ENCODE measurements around the gene CRELD2.
"Not testable (repeated sequence)": the region's sequence is repeated elsewhere in the genome, so short reads cannot be mapped to it uniquely, and the experiment has no call there.

CRELD2 gene

DNA sequence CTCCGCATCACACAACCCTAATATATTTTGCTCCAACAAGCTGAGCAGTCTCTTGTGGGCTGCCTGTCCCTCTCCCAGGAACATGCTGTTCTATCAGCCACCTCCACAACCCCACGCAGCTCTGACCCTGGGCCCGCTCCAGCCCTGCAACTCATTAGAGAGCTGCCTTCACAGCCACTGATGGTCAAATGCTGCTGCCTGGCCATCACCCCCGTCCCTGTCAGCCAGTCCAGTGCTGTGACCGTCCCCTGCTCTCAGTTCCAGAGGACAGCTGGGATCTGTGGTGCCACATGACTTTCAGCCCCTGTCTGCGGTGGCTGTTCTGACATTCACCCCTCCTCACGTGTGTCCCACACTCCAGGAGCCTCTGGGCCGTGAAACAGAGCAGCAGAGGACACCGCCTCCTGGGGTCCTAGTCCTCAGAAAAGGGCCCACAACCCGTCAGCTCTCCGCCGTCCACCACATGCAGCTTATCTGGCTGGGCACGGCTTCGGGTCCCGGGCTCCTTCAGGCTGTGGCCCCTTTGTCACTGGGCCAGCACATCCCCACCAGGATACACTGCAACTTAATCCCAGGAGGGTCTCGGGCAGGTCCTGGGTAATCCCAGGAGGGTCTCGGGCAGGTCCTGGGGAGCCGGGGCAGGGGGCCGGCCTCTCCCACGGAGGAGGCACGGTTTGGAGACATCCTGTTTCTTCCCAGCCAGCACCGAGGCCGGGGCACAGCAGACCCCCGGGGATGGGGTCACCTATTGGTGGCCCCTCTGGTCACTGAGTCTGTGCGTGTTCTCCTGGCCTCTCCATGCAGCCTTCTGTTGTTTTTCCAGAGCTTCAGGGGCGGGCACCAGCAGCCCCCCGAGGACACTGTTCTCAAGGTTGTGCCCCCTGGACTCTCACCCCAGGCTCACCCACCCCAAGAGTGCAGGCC is 15.1 kb downstream of the CRELD2 start:
- no peak for DNase-seq

DNA sequence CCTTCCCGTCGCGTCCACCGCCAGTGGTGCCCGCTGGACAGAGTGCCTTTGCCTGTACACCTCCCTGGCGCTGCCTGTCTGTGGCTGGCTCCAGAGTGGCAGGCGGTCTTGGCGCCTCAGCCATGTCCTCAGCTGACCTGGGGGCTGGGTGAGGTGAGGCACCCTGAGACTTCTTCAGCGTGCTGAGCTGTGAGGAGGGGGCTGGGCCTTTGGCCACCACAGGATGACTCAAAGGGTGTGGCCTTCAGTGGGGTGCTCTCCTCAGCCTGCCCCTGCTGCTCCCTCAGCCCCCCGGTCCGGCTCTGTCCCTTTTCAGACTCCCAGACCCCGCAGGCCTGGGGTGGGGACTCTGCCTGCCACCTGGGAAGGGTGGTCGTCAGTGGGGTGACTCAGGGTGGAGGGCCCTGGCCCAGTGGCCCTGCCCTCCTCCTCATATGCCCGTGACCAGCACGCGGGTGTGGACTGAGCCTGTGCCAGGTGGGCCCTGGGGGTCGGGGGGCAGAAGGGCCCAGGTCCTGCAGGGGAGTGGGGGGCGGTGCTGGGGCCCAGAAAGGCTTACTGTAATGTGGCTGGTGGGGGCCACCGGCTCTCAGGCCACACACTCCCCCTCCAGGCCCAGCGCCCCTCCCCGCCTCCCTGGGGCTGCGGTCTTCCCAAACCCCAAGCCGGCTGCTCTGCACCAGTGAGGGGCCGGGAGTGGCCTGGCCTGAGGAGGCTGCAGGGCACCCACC is 15.9 kb downstream of the CRELD2 start:
- DNase-seq: peak in 1 of 2 experiments; percentile 15

DNA sequence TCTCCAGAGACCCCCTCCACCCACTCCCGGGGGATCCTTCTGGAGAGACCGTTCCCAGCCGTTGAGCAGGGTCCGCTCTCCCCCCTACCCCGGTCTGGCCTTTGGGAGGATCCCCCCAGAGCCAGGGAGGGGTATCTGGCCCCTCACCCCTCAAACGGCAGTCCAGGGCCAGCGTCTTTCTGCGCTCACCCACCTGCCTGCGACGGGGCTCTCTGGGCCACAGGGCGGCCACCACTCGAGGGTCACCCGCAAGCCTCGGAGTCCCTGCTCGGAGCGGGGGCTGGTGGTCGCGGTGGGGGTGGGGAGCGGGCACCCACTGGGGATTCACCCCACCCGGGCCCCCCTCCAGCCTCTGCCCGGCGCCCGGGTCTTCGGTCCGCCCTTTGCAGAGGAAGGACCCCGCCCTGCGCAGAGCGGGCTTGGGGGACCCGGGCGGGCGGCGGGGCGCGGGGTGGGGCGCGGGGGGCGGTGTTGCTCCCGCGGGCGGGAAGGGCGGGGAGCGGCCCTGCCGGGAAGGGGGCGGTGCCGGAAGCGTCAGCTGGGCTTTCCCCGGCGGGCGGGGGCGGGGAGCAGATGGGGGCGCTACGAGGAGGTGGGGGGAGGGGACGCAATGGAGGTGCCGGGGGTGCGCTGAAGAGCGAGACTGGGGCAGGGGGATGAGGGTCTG is 16.6 kb downstream of the CRELD2 start:
- DNase-seq: peak in 1 of 2 experiments; percentile 69

DNA sequence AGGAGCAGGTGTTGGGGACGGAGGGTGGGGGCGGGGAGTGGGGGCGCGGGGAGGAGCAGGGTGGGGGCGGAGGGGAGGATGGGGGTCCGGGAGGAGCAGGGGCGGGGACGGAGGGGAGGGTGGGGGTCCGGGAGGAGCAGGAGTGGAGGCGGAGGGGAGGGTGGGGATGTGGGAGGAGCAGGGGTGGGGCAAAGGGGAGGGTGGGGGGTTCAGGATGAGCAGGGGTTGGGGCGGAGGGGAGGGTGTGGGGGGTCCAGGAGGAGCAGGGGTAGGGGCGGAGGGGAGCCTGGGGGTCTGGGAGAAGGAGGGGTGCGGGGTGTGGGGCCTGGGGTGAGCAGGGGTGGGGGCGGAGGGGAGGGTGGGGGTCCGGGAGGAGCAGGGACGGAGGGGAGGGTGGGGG is 17.1 kb downstream of the CRELD2 start:
- DNase-seq: peak in 1 of 2 experiments; percentile 47

DNA sequence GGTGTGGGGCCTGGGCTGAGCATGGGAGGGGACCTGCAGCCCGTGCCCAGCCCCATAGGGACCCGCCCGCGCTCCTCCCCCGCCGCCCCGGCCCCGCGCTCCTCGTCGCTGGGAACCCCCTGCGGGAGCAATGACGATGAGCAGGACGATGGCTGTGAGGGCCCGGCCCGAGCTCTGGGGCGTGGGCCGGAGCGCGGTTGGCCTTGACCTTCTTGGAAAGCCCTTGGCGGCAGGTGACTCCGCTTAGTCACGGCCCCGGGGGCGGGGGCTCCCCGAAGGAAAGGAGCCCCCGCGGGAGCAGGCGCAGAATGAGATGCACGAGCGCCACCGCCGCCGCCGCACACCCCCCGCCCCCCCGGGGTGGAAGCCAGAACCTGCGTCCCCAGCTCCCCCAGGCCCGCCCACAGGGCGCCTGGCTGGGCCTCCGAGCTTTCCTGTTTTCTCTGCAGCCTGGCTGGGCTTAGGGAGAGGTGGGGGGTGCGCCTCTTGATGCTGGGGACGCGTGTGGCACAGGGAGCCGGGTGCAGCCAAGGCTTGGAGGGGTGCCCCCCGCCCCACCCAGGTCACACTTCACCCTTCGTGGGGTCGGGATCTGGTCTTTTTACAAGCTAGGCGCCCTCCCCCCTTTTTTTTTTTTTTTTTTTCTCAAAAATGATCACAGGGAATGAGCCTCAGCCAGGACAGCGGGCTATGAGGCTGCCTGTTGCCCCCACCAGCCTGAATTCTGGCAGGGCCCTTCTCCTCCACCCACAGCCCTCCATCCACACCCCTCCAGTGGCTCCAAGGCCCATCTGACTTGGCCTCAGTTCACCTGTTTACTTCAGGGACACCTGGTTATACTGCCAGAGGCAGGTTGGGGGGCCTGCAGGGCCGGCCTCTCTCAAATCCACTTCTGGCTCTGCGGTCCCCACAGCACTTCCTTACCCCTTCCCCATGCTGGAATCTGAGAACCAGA is 17.9 kb downstream of the CRELD2 start:
- DNase-seq: peak; percentile 18 to 68

DNA sequence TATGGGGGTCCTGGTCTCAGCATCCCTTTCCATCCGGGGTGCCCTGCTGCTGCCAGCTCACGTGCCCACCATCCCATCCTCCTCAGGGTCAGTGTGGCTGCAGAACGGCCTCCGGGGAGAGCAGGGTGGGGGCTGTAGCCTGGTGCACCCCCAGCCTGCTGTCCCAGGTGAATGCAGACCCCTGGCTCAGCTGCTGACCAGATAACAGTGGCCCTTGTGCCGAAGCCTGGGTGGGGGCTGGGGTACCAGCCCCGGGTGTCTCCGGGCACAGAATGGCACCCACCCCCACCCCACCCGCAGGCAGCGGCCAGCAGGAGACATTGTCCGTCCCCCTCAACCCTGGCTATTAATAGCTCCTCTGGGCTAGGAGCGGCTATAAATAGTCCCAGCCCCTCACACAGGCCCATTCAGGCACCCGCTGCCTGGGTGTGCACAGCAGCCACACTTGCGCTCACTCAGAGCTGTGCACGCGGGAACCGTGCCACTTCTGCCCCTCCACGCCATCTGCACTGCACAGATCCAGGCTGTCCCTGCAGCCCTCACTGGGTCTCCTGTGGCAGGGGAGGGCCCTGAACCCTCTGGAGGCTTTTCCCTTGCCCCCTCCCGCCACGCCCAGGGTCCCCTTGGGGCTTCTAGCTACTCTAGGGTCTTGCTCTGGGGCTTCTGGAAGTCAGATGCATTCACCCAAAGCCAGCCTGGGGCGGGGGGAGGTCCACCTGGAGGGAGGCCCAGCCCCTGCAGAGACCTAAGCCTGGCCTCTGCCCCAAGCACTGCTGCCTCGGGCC is 18.7 kb downstream of the CRELD2 start:
- DNase-seq: peak in 1 of 2 experiments; percentile 65

DNA sequence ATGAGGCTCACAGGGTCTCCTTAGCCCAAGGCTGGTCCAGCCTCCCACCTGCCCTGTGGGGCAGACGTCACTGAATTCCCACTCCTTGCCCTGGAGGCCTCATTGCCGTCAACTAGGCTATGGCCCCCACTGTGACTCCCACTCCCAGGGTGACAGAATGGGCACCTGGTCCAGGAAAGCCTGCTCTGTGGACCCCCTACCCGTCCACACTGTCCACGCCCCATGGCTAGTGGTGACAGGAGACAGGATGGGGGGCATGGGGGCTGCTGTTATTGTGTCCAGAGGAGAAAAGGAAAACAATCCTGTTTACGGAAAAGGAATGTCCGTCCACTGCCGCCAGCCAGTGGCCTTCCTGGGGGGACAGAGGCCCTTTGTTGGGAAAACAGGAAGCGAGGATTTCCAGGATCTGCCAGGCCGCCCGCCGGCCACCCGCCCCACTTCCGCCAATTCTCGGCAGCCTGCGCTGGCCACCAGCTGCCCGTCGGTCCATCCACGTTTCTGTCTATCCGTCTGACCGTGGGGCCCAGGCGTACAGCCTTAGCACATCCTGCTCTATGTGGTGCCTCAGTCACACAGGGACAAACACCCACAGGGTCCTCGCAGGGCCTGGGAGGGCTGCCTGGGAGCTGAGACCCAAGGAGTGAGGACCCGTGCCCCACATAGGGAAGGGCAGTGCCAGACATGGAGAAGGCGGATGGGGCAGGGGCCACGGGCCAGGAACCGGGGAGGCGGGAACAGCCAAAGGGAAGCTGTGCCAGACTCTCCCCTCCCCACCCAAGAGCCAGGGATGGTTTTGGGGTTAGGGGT is 19.5 kb downstream of the CRELD2 start:
- DNase-seq: no peak

DNA sequence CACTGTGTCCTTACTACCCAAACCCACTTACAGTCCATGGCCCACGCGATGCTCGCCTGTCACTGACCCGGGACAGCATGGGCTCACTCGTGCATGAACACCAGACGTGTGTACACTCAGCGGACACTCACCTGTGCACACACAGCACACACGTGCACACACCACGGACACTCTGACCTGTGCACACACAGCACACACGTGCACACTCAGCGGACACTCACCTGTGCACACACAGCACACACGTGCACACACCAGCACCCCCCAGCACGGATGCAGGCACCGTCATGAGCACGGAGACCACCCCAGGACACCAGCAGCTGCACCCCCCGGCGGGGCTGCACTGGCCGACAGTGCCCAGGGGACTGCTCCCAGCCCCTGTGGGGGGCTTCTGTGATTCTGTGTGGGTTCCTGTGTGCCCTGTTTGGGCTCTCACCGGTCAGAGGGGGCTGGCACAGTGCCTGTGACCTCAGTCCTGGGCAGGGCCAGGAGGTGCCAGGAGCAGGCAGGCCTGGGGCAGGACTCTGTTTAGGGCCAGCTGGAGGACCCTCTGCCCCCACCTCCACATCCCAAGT is 20.2 kb downstream of the CRELD2 start:
- DNase-seq: no peak

DNA sequence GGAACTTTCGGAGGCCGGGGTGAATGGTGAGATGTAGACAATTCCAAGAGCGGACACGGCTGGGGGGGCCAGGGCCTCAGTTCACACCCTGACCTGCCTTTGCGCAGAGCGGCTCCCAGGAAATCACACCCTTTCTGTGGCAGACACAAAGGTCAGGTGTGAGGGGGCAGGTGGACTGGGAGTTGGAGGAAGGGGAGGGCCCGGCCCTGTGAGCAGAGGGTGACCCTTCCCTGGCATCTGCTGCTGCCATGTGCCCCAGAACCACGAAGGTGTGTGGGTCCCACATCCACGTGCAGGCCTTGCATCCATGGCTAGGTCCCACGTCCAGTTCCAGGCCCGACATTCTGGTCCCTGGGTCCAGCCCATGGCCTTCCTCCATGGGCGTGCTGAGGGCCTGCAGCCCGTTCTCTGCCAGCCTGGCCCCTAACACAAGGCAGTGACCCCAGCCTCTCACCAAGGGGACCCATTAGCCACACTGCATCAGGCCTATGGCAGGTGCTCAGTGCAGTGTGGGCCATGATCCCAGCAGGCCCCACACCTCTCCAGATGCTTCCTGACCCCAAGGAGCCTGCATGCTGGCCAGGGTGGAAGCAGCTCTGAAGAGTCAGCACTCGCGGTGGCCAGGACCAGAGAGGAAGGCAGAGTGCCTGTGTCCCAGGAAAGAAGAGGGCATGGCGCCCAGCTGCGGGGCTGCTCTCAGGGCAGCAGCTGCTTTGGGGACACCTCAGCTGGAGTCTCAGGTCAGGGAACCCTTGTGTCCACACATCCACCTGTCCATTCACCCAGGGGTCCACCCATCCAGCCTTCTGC is 23.3 kb downstream of the CRELD2 start:
- no peak for DNase-seq

DNA sequence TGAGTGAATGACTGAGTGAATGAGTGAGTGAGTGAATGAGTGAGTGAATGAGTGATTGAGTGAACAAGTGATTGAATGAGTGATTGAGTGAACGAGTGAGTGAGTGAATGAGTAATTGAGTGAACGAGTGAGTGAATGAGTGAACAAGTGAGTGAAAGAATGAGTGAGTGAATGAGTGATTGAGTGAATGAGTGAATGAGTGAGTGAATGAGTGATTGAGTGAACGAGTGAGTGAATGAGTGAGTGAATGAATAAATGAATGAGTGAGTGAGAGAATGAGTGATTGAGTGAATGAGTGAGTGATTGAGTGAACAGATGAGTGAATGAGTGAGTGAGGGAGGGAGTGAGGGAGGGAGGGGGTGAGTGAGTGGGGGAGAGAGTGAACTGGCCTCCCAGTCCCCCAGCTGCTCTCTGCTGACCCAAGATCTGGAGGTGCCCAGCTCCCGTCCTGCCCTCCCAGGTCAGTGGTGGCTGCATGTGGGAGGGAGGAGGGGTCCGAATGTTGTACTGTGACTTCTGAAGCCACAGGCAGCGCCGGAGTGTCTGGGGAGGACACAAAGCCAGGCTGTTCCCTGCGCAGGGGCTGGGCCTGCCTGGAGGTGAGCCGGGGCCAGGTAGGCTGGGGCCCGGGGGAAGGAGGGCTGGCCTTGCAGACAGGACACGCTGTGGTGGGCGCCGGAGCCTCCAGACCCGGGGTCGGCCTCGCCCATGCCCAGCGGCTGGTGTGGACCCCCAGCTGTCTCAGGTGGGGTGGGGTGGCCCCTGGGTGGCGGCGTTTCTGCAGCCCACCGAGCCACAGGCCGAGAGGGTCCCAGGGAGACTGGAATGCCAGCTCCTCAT is 24.4 kb downstream of the CRELD2 start:
- DNase-seq: no peak

DNA sequence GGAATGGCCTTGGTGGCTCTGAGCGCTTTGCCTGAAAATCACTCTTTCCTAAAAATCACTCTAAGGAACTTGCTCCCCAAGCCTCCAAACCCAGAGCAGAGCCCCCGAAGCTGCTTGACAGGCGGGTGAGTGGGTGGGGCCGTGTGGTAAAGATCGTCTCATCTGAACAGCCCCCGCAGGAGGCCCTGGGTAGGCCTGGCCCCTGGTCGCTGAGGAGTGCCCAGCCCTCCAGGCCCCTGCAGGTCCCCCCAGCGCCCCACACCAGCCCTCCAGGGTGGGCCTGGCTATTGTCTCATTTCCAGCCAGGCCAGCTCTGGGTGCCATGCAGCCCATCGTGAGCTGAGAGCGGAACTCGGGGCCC is 25.0 kb downstream of the CRELD2 start:
- DNase-seq: no peak

DNA sequence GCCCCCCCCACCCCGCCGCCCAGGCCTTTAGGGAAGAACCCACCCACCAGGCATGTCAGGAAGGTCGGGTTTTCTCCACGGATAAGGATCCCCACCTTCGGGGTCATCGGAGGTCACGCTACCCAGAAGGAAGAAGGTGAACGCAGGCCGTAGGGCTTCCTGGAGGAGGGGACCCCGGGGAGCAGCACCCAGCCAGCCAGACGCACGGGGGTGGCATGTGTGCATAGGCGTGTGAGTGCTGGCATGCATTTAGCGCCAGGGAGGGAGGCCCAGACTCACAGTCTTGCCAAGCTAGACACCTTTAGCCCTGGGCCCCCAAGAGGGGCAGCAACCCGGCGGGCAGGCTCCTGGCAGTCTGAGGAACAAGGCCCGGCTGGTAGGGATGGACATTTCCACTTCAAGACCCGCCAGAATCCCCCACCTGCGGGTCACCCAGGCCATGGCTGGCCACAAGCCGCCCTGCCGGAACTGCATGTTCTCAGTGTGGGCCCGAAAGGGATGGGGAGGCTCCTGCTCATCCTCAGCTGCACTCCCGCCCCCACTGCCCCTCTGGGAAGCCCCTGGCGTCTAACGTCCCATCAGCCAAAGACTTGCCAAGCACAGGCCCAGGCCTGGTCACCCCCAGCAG is 25.5 kb downstream of the CRELD2 start:
- no peak for DNase-seq

DNA sequence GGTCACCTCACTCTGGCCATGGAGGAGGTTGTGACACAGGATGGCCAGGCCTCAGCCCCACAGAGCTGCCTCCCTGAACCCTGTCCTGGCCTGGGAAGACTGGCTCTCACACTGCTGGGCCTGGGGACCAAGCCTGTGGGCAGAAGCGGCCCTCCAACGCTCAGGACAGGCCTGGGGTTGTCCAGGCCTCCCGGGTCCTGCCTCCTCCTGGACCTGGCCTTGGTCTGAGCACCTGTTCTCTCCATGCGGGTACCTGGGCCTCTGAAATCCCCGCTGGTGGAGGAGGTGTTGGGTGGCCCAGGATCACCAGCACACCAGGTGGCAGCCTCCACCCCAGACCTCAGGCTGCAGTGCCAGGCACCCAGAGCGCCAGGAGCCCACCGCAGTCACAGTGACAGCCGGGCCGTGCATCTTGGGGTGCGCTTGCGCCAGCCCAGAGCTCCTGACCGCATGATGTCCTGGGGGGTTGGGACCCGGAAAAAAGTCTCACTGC is 26.0 kb downstream of the CRELD2 start:
- DNase-seq: no peak

DNA sequence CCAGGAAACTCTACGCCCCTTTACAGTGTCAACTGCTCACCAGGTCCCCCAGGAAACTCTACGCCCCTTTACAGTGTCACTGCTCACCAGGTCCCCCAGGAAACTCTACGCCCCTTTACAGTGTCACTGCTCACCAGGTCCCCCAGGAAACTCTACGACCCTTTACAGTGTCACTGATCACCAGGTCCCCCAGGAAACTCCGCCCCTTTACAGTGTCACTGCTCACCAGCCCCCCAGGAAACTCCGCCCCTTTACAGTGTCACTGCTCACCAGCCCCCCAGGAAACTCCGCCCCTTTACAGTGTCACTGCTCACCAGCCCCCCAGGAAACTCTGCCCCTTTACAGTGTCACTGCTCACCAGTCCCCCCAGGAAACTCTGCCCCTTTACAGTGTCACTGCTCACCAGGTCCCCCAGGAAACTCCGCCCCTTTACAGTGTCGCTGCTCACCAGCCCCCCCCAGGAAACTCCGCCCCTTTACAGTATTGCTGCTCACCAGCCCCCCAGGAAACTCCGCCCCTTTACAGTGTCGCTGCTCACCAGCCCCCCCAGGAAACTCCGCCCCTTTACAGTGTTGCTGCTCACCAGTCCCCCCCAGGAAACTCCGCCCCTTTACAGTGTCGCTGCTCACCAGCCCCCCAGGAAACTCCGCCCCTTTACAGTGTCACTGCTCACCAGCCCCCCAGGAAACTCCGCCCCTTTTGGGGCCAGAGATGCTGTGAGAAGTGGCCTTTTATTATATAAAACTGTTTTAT is 26.8 kb downstream of the CRELD2 start:
- DNase-seq: not testable (repeated sequence)

DNA sequence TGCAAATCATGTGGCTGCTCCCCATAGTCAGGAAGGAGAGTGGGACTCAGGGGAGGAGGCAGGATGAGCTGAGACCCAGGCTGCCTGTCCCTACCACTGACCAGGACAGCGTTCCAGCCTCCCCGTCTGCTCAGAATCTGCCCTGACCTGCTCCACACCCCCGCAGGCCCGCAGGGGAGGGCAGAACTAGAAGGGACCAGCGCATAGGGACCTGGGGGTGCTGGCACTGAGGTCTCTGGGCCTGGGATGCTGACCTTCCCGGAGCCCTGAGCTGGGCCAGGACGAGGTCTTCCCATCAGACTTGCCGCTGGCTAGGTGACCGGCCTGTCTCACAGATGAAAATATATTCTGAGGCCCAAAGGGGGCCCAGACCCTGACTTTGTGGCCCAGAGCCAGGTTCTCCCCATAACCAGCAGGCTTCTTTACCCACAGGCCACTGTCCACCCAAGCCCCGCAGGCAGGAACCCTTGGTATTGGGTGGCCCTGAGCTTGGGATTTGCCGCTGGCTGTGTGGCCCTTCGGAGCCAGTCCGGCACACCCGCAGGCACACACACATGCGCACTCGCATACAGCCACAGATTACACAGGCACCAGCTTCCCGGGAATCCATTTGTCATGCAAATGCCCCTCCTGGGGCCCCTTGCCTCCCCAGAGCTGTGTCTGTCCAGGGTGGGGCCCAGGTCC is 28.3 kb downstream of the CRELD2 start:
- DNase-seq: no peak

DNA sequence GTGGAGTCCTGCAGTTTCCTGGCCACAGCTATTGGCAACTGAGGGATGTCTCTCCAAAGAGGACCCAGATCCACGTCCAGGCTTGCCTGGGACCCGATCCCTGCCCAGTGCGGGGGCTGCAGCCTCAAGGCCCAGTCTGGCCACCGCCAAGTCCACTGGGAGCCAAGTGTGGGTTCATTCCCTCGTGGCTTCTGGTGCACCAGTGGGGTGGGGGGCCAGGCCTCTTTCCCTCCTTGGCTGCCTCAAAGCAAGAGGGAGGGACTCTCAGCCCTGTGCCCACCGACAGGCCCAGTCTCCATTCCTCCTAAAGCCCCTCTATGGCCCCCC is 28.8 kb downstream of the CRELD2 start:
- DNase-seq: no peak
